Kidney (tissue), 14 donors: ENCODE measurements around the gene MRFAP1. TPM values are rescaled to one million over a fixed set of nuclear protein-coding genes. Genes with fewer than 3 reads are reported as not detected.

Source experiments
- DNase-seq, 5 donors: peaks; one replicate each; pipeline ENCODE4 v3.0.0-alpha.2; 2013 to 2020
- FAIRE-seq: peaks from 2 replicates; lab custom pipeline; 2012; peaks lifted over from hg19 to GRCh38; lab: Jason Lieb, UNC
- H3K27ac ChIP-seq, 2 donors: one replicate each; pipeline ENCODE4 v1.7.0; 2013; ENCODE audit warnings: low read depth in 2 of 2, low read length in 2 of 2, inconsistent platforms in 1 of 2
- H3K27me3 ChIP-seq: one replicate; pipeline ENCODE4 v1.7.1; 2013; ENCODE audit warnings: low read length, inconsistent platforms; ENCODE audit not compliant: control insufficient read depth, insufficient read depth
- H3K36me3 ChIP-seq, 3 donors: one replicate each; pipeline versions ENCODE4 v1.7.0 to v1.7.1; 2013; ENCODE audit warnings: low read length in 3 of 3, control low read depth in 1 of 3, inconsistent platforms in 1 of 3; ENCODE audit not compliant: insufficient read depth in 3 of 3, control insufficient read depth in 2 of 3
- H3K4me1 ChIP-seq, 3 donors: one replicate each; pipeline versions ENCODE4 v1.7.0 to v1.7.1; 2013; ENCODE audit warnings: low read length in 3 of 3, inconsistent platforms in 1 of 3, low read depth in 1 of 3; ENCODE audit not compliant: control insufficient read depth in 2 of 3, insufficient read depth in 2 of 3
- H3K4me3 ChIP-seq, 3 donors: one replicate each; pipeline versions ENCODE4 v1.7.0 to v1.8.1; 2013; ENCODE audit warnings: low read length in 3 of 3, control low read depth in 1 of 3, inconsistent platforms in 1 of 3
- H3K9ac ChIP-seq, 3 donors: one replicate each; pipeline versions ENCODE4 v1.7.0 to v1.7.1; 2013; ENCODE audit warnings: low read length in 3 of 3, control low read depth in 1 of 3, inconsistent platforms in 1 of 3
- H3K9me3 ChIP-seq, 3 donors: one replicate each; pipeline versions ENCODE4 v1.7.0 to v1.7.1; 2013; ENCODE audit warnings: low read length in 3 of 3, control low read depth in 1 of 3, inconsistent platforms in 1 of 3; ENCODE audit not compliant: control insufficient read depth in 2 of 3, insufficient read depth in 1 of 3
- CTCF ChIP-seq: IDR thresholded peaks from 3 replicates; pipeline ENCODE4 v1.5.1; 2012; ENCODE audit warnings: mild to moderate bottlenecking, moderate library complexity, borderline replicate concordance; ENCODE audit not compliant: insufficient read depth; ENCODE audit errors: extremely low read depth
- intact Hi-C: fragments of 100-400 bp; cut with DNase I; formaldehyde crosslinking; loops from one replicate; pipeline ENCODE4 v1.11.1; 2022
- polyA plus RNA-seq: library from polyadenylated mRNA; stranded (reverse); fragments of 350-450 nt; fragmentation: Illumina TruSeq; extraction: RNeasy Lipid Tissue Mini Kit (QIAGEN cat#74804); gene quantifications from one replicate; pipeline ENCODE4 v1.2.3, GENCODE V29; 2014; ENCODE audit warnings: low read depth, low replicate concordance; ENCODE audit not compliant: insufficient read depth
- total RNA-seq: library from RNA; stranded (reverse); fragmentation: NEBNext Ultra II Directional; extraction: Animal tissue kit (Norgen Biotek cat#: 25700); gene quantifications from one replicate; pipeline ENCODE4 v1.2.1, GENCODE V29; 2021
- donor health status: control.
- donor health status: control.
- donor health status: control.
- donor health status: control.
- donor health status: control.
- donor health status: DM: yes; HTN: yes; CAD: no.
- donor health status: Normal renal cell carcinoma (clear cell type).

The MRFAP1 gene
- total and polyA plus RNA-seq, 2 donors from 2014 or later = 264 to 406 TPM

- Histone ChIP-seq H3K9me3 (no peaks in the 10 kb centered on the region), H3K4me1 (peaks cover 0 to 6% (median 0%) of the 10 kb centered on the region in 3 donors), H3K4me3 (no peak overlapping the region), H3K27me3 (no peaks in the 10 kb centered on the region), H3K36me3 (no peaks in the 10 kb centered on the region), H3K9ac (no peak overlapping the region), H3K27ac (no peak overlapping the region)
- intact Hi-C loops = no loop called here
- DNase-seq (no peak), FAIRE-seq (no peak)
- TF ChIP-seq CTCF = no peak
Measured at GRCh38 chr4:6655924-6656323, 15.4 kb downstream of the MRFAP1 start.

- no peak overlapping the region for H3K27ac ChIP-seq
- no peak overlapping the region for H3K4me3 ChIP-seq
- TF ChIP-seq CTCF = no peak
- FAIRE-seq (no peak), DNase-seq (no peak)
- H3K9ac ChIP-seq = no peak overlapping the region
- H3K4me1 ChIP-seq = peaks cover 0 to 6% (median 0%) of the 10 kb centered on the region in 3 donors
- no peaks in the 10 kb centered on the region for H3K27me3 ChIP-seq
- no peaks in the 10 kb centered on the region for H3K36me3 ChIP-seq
- intact Hi-C loops = no loop called here
- H3K9me3 ChIP-seq = no peaks in the 10 kb centered on the region
Measured at GRCh38 chr4:6657242-6658208, 17.0 kb downstream of the MRFAP1 start.

GRCh38 chr4:6658209-6658595 is 17.7 kb downstream of the MRFAP1 start:
- no peak for DNase-seq
- Histone ChIP-seq H3K9ac (no peak overlapping the region), H3K4me3 (peak overlapping the region in 1 of 3 donors; percentile 46), H3K9me3 (no peaks in the 10 kb centered on the region), H3K27me3 (peaks cover 2% of the 10 kb centered on the region), H3K4me1 (peaks cover 0 to 6% (median 0%) of the 10 kb centered on the region in 3 donors), H3K27ac (no peak overlapping the region), H3K36me3 (no peaks in the 10 kb centered on the region)
- intact Hi-C loops = no loop called here
- TF ChIP-seq CTCF = no peak
- no peak for FAIRE-seq
